GM12874 (cell line): Measurements from ENCODE around the gene AMOTL1.

Source experiments
- TF ChIP-seq, protein P1 (sequence below): IDR thresholded peaks from 2 replicates; pipeline ENCODE4 v1.5.1; 2011; ENCODE audit warnings: low read depth, mild to moderate bottlenecking, control low read depth, low read length, moderate library complexity; ENCODE audit not compliant: insufficient read depth

Gene AMOTL1

DNA sequence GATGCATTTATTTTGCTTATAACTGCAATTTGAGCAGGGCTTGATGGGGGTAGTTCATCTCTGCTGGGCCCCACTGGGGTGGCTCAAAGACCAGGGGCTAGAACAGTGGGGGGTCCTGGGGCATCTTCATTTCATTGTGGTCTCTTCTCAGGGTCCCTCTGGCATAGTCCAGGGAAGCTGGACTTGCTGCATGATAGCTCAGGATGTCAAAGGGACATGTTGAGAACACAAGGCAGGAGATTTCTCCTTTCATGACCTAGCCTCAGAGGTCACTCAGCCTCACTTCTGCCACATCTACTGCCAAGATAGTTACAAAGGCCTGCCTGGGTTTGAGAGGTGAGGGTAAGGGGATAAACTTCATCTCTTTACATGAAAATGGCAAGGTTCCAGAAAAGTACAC lies 115.7 kb downstream of the AMOTL1 start:
- TF ChIP-seq, protein P1, sequence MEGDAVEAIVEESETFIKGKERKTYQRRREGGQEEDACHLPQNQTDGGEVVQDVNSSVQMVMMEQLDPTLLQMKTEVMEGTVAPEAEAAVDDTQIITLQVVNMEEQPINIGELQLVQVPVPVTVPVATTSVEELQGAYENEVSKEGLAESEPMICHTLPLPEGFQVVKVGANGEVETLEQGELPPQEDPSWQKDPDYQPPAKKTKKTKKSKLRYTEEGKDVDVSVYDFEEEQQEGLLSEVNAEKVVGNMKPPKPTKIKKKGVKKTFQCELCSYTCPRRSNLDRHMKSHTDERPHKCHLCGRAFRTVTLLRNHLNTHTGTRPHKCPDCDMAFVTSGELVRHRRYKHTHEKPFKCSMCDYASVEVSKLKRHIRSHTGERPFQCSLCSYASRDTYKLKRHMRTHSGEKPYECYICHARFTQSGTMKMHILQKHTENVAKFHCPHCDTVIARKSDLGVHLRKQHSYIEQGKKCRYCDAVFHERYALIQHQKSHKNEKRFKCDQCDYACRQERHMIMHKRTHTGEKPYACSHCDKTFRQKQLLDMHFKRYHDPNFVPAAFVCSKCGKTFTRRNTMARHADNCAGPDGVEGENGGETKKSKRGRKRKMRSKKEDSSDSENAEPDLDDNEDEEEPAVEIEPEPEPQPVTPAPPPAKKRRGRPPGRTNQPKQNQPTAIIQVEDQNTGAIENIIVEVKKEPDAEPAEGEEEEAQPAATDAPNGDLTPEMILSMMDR: no peak

DNA sequence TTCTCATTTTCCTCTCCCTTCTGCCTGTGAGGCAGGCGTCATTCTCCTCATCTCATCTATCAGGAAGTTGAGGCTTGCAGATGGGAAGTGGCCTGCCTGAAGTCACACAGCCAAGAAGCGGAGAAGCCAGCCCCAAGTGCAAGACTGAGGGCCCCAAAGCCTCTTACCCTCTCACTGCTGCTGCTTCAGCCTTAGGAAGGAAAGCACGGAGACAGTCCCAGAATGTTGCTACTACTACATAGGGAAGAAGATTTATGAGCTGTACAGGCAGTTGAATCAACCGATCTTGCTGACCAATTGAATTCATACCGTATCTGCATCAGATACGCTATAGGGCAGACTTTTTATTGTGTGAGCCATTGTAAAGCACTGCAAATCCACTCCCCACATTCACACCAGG lies 116.2 kb downstream of the AMOTL1 start:
- TF ChIP-seq, protein P1: no peak

DNA sequence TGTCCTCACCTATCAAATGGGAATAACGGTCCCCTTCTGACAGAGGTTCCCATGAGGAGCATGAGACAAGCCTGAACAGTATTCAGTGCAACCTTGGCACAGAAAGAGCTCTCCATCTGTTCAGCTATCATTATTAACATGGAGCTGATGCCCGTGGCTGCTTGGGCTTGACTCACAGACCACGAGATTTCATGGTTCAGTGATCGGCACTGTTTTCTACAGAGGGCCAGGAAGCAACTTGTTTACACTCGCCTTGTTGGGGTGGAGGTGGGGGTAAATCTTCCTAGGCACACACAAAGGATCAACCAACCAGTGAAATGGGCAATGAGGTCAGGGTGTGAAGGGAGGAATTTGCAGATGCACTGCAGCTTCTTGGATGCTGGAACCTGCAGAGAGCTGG lies 117.0 kb downstream of the AMOTL1 start:
- TF ChIP-seq, protein P1: no peak

DNA sequence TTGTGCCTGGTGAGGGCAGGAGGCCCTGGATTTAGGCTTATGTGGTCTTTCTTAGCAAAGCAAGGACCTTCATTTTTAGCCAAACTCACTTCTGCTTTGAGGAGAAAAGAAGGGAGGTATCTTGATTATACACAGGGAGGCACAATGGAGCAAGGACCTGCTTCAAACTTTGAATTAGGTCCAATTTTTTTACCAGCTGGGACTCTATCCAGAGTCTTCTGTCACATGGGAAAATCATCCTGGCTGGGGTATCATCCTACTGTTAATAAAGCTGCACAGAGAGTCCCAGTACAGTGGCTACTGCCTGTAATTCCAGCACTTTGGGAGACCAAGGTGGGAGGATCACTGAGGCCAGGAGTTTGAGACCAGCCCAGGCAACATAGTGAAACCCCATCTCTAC lies 117.4 kb downstream of the AMOTL1 start:
- TF ChIP-seq, protein P1: no peak

DNA sequence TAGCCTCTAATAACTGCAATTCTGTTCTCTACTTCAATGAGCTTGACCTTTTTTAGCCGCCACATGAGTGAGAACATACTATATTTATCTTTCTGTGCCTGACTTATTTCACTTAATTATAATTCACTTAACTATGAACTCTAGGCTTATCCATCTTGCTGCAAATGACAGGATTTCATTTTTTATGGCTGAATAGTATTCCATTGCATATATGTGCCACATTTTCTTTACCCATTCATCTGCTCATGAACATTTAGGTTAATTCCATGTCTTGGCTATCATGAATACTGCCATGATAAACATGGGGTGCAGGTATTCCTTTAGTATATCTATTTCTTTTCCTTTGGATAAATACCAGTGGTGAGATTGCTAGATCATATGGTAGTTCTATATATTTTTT lies 120.0 kb downstream of the AMOTL1 start:
- TF ChIP-seq, protein P1: no peak

DNA sequence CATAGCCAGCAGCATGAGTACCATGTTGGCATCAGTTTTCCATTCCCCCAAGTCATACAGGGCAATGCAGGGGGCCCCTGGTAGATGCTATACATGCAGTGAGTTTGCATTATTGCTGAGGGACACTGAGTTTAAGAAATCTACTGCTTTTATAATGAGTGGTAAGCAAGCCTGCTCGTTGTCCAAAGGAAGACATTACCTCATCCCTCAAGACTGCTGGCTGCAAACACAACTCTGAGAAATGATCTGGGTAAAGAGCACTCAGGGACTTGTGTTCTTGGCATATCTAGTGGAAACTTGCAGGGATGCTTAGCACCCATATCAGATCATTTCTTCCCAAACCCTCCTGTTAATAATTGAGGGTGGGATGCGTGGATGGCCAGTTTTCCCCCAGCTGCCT lies 127.3 kb downstream of the AMOTL1 start:
- TF ChIP-seq, protein P1: no peak

DNA sequence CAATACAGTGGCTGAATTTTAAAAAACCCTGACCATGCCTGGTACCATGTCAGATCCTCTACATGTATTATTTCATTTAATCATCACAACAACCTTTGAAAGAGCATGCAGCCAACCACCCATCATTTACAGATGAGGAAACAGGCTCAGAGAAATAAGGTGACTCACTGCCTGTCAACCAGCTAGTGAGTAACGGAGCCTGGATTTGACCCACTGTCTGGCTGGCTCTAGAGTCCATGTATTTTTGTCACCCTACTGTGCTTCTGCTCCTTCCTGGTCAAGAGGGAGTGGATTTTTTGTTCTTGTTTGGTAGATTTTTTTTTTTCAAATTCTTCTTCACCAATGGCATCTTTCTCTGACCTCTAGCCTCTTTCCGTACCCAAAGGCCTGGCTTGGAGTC lies 127.8 kb downstream of the AMOTL1 start:
- TF ChIP-seq, protein P1: no peak

DNA sequence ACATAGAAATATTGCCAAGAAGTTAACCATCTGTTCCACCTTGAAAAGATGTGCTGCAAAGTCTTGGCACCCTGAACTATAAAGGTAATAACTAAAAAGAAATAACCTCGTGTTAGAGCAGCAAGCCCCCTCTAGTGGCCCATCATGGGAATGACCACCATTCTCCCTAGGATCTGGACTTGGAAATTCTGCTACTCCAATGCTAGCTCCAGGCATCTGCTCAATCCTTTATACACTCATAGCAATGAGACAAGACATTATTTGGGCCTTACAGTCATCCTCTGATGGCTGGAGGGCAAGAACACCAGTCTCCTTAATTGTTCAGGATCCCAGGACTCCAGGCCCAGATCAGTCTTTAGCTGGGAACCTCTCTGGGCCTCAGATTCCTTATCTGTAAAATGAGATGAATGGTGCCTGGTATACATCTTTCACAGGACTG lies 129.2 kb downstream of the AMOTL1 start:
- TF ChIP-seq, protein P1: peak; percentile 76
